Effector memory CD8-positive, alpha-beta T cell (primary cell): Measurements from ENCODE around the gene ERBB2.
"Not testable (repeated sequence)": the region's sequence is repeated elsewhere in the genome, so short reads cannot be mapped to it uniquely, and the experiment has no call there.

ENCODE experiments used
- ATAC-seq: fragments of 150-1000 bp; cut with Tn5 transposase; replicated peaks from 2 replicates; pipeline ENCODE4 v1.10.0; 2021; ENCODE audit warnings: mild to moderate bottlenecking, moderate library complexity
- DNase-seq, 3 experiments: peaks; one replicate each; pipeline ENCODE4 v3.0.0; 2021
- H3K27ac Mint-ChIP-seq, 2 donors: one replicate each; pipeline ENCODE4 v1.8.0; 2022; ENCODE audit warnings: mild to moderate bottlenecking in 2 of 2, mixed read lengths in 2 of 2, moderate library complexity in 2 of 2
- H3K27me3 Mint-ChIP-seq, 2 donors: one replicate each; pipeline ENCODE4 v1.8.0; 2022; ENCODE audit warnings: mixed read lengths in 2 of 2
- H3K36me3 Mint-ChIP-seq: one replicate; pipeline ENCODE4 v1.8.0; 2022; ENCODE audit warnings: mild to moderate bottlenecking, moderate library complexity, mixed read lengths; ENCODE audit not compliant: insufficient read depth
- H3K4me1 Mint-ChIP-seq, 2 donors: one replicate each; pipeline ENCODE4 v1.8.0; 2022; ENCODE audit warnings: low read depth in 2 of 2, mixed read lengths in 2 of 2
- H3K4me3 Mint-ChIP-seq, 2 donors: one replicate each; pipeline ENCODE4 v1.8.0; 2022; ENCODE audit warnings: mild to moderate bottlenecking in 2 of 2, mixed read lengths in 2 of 2, moderate library complexity in 2 of 2
- H3K9me3 Mint-ChIP-seq, 2 donors: one replicate each; pipeline ENCODE4 v1.8.0; 2022; ENCODE audit warnings: mixed read lengths in 2 of 2

Gene ERBB2

GRCh38 chr17:39709998-39710964 lies 10.4 kb downstream of the ERBB2 start:
- Mint-ChIP-seq H3K4me1 (peaks cover 20% of the 10 kb centered on the region in 2 donors), H3K9me3 (no peaks in the 10 kb centered on the region), H3K36me3 (no peaks in the 10 kb centered on the region), H3K27me3 (no peaks in the 10 kb centered on the region), H3K27ac (peak overlapping the region; percentile 62 to 88), H3K4me3 (peak overlapping the region; percentile 56 to 61)
- DNase-seq (no peak), ATAC-seq (no peak)

GRCh38 chr17:39711071-39711470 lies 11.2 kb downstream of the ERBB2 start:
- peaks cover 20% of the 10 kb centered on the region in 2 donors for H3K4me1 Mint-ChIP-seq
- H3K9me3 Mint-ChIP-seq, H3K4me3 Mint-ChIP-seq, H3K36me3 Mint-ChIP-seq, H3K27ac Mint-ChIP-seq, DNase-seq, H3K27me3 Mint-ChIP-seq, ATAC-seq: not testable (repeated sequence)

GRCh38 chr17:39711851-39712250 lies 12.0 kb downstream of the ERBB2 start:
- no peak overlapping the region for H3K27ac Mint-ChIP-seq
- no peaks in the 10 kb centered on the region for H3K27me3 Mint-ChIP-seq
- ATAC-seq (no peak), DNase-seq (no peak)
- H3K4me3 Mint-ChIP-seq: no peak overlapping the region
- no peaks in the 10 kb centered on the region for H3K36me3 Mint-ChIP-seq
- no peaks in the 10 kb centered on the region for H3K9me3 Mint-ChIP-seq
- H3K4me1 Mint-ChIP-seq: peaks cover 17 to 19% of the 10 kb centered on the region in 2 donors

- H3K27ac Mint-ChIP-seq: no peak overlapping the region
- H3K4me1 Mint-ChIP-seq: peaks cover 5 to 6% of the 10 kb centered on the region in 2 donors
- DNase-seq (no peak), ATAC-seq (no peak)
- no peak overlapping the region for H3K4me3 Mint-ChIP-seq
- H3K27me3 Mint-ChIP-seq: no peaks in the 10 kb centered on the region
- H3K9me3 Mint-ChIP-seq: no peaks in the 10 kb centered on the region
- H3K36me3 Mint-ChIP-seq: no peaks in the 10 kb centered on the region
These were observed 14.4 kb downstream of the ERBB2 start for GRCh38 chr17:39714234-39714633.

GRCh38 chr17:39715375-39716072 lies 15.7 kb downstream of the ERBB2 start:
- no peaks in the 10 kb centered on the region for H3K9me3 Mint-ChIP-seq
- no peaks in the 10 kb centered on the region for H3K4me1 Mint-ChIP-seq
- H3K27me3 Mint-ChIP-seq: no peaks in the 10 kb centered on the region
- H3K27ac Mint-ChIP-seq: no peak overlapping the region
- DNase-seq (no peak), ATAC-seq (no peak)
- H3K36me3 Mint-ChIP-seq: no peaks in the 10 kb centered on the region
- H3K4me3 Mint-ChIP-seq: no peak overlapping the region

- Mint-ChIP-seq H3K27ac (no peak overlapping the region), H3K9me3 (no peaks in the 10 kb centered on the region), H3K36me3 (no peaks in the 10 kb centered on the region), H3K4me1 (no peaks in the 10 kb centered on the region), H3K27me3 (no peaks in the 10 kb centered on the region), H3K4me3 (no peak overlapping the region)
- DNase-seq: no peak
- ATAC-seq: no peak
These were observed 16.4 kb downstream of the ERBB2 start for GRCh38 chr17:39716073-39716818.

GRCh38 chr17:39716879-39717536 lies 17.1 kb downstream of the ERBB2 start:
- Mint-ChIP-seq H3K36me3 (no peaks in the 10 kb centered on the region), H3K4me1 (no peaks in the 10 kb centered on the region), H3K9me3 (no peaks in the 10 kb centered on the region), H3K27me3 (no peaks in the 10 kb centered on the region), H3K4me3 (no peak overlapping the region), H3K27ac (no peak overlapping the region)
- no peak for ATAC-seq
- DNase-seq: no peak

GRCh38 chr17:39717660-39718059 lies 17.8 kb downstream of the ERBB2 start:
- Mint-ChIP-seq H3K27me3 (no peaks in the 10 kb centered on the region), H3K27ac (no peak overlapping the region), H3K4me1 (no peaks in the 10 kb centered on the region), H3K9me3 (no peaks in the 10 kb centered on the region), H3K36me3 (no peaks in the 10 kb centered on the region), H3K4me3 (no peak overlapping the region)
- DNase-seq (no peak), ATAC-seq (no peak)

GRCh38 chr17:39719563-39720355 lies 19.9 kb downstream of the ERBB2 start:
- Mint-ChIP-seq H3K36me3 (peaks cover 3% of the 10 kb centered on the region), H3K4me1 (no peaks in the 10 kb centered on the region), H3K27me3 (no peaks in the 10 kb centered on the region), H3K9me3 (no peaks in the 10 kb centered on the region), H3K27ac (no peak overlapping the region), H3K4me3 (no peak overlapping the region)
- ATAC-seq (no peak), DNase-seq (no peak)

GRCh38 chr17:39722104-39722503 lies 22.2 kb downstream of the ERBB2 start:
- ATAC-seq (no peak), DNase-seq (no peak)
- Mint-ChIP-seq H3K36me3 (peaks cover 11% of the 10 kb centered on the region), H3K4me1 (peaks cover 2 to 4% of the 10 kb centered on the region in 2 donors), H3K27ac (no peak overlapping the region), H3K9me3 (no peaks in the 10 kb centered on the region), H3K4me3 (no peak overlapping the region), H3K27me3 (no peaks in the 10 kb centered on the region)

GRCh38 chr17:39722965-39723848 lies 23.3 kb downstream of the ERBB2 start:
- no peak for ATAC-seq
- H3K27ac Mint-ChIP-seq: no peak overlapping the region
- no peaks in the 10 kb centered on the region for H3K27me3 Mint-ChIP-seq

GRCh38 chr17:39724731-39725130 lies 24.9 kb downstream of the ERBB2 start:
- Mint-ChIP-seq H3K27ac (no peak overlapping the region), H3K4me1 (peaks cover 16 to 22% of the 10 kb centered on the region in 2 donors), H3K4me3 (no peak overlapping the region), H3K36me3 (peaks cover 25% of the 10 kb centered on the region), H3K27me3 (no peaks in the 10 kb centered on the region), H3K9me3 (no peaks in the 10 kb centered on the region)
- no peak for ATAC-seq
- no peak for DNase-seq

More at GRCh38 chr17:39722965-39723848, 23.3 kb downstream of the ERBB2 start:
- Mint-ChIP-seq H3K4me1 (peaks cover 4 to 11% of the 10 kb centered on the region in 2 donors), H3K4me3 (no peak overlapping the region), H3K36me3 (peaks cover 21% of the 10 kb centered on the region), H3K9me3 (no peaks in the 10 kb centered on the region)
- DNase-seq: no peak
